Measurements from ENCODE around the gene NAA20. TPM values are rescaled to one million over a fixed set of nuclear protein-coding genes. Genes with fewer than 3 reads are reported as not detected.

The NAA20 gene
- total and polyA plus RNA-seq, 2 donors (not counting 1 experiment from before 2014, with no cell fraction given): 42.4 to 82.6 TPM

DNA sequence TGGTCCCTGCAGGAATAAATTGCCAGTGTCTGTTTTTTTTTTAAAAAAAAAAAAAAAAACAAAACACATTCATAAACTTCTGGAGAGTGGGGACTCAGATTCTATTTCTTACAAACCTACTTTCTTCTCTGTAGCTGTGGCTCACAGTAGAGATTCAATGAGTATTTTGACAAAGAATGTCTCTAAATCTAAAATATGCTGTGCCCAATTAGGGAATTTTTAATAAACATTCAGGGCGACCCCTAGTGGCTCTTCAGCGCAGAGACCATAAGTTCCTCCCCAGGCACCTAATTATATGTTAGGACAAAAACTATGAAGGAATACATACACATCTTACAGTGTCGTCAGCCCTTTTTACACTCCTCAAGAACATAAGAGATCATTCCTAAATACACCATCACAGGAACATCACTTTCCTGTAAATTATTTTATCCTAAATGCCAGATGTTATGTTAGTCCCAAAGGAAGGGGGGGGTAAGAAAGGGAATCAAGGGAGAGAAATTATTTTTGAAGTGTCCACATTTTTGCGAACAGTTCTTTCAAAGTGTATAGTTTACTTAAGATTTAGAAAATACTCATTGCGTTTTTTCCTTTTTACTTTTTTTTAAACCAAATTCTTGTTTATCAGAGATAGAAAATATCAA lies 21.8 kb upstream of the NAA20 start:
- Histone ChIP-seq H3K9ac (ENCODE audit: insufficient read depth, low read length) (no peak overlapping the region), H2AFZ (ENCODE audit: low read length) (no peak overlapping the region), H4K20me1 (ENCODE audit: control insufficient read depth, extremely low read depth, insufficient read depth, low read length) (no peaks in the 10 kb centered on the region), H3K27ac (ENCODE audit: insufficient read depth, low read length) (peak overlapping the region; percentile 93), H3K27me3 (ENCODE audit: control insufficient read depth, insufficient read depth, low read length) (no peaks in the 10 kb centered on the region), H3K4me3 (replicated peaks in 1 of 4; ENCODE audit: control extremely low read depth in 1 of 4, insufficient read depth in 1 of 4, low read depth in 3 of 4, low read length in 4 of 4) (no peak overlapping the region), H3K4me1 (ENCODE audit: control insufficient read depth, extremely low read depth, insufficient read depth, low read length) (peaks cover 38% of the 10 kb centered on the region), H3K79me2 (ENCODE audit: control insufficient read depth, insufficient read depth, low read length) (peaks cover 28% of the 10 kb centered on the region), H3K36me3 (ENCODE audit: control insufficient read depth, insufficient read depth, low read length) (peaks cover 11% of the 10 kb centered on the region), H3K4me2 (ENCODE audit: extremely low read depth, insufficient read depth, low read length) (no peak overlapping the region), H3K9me3 (ENCODE audit: control insufficient read depth, insufficient read depth, low read depth, low read length) (no peaks in the 10 kb centered on the region)
- DNase-seq (ENCODE audit: low read depth in 2 of 2): peak; percentile 59 to 75
- TF ChIP-seq EZH2 (IDR thresholded peaks at IDR 0.05; ENCODE audit: low read length, missing control alignments): no peak
- TF ChIP-seq, protein P1, sequence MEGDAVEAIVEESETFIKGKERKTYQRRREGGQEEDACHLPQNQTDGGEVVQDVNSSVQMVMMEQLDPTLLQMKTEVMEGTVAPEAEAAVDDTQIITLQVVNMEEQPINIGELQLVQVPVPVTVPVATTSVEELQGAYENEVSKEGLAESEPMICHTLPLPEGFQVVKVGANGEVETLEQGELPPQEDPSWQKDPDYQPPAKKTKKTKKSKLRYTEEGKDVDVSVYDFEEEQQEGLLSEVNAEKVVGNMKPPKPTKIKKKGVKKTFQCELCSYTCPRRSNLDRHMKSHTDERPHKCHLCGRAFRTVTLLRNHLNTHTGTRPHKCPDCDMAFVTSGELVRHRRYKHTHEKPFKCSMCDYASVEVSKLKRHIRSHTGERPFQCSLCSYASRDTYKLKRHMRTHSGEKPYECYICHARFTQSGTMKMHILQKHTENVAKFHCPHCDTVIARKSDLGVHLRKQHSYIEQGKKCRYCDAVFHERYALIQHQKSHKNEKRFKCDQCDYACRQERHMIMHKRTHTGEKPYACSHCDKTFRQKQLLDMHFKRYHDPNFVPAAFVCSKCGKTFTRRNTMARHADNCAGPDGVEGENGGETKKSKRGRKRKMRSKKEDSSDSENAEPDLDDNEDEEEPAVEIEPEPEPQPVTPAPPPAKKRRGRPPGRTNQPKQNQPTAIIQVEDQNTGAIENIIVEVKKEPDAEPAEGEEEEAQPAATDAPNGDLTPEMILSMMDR (conservative IDR thresholded peaks at IDR 0.05 in 1 of 2, IDR thresholded peaks at IDR 0.05 in 1 of 2; ENCODE audit: low read depth in 1 of 2, low read length in 2 of 2): peak; percentile 65 to 84

DNA sequence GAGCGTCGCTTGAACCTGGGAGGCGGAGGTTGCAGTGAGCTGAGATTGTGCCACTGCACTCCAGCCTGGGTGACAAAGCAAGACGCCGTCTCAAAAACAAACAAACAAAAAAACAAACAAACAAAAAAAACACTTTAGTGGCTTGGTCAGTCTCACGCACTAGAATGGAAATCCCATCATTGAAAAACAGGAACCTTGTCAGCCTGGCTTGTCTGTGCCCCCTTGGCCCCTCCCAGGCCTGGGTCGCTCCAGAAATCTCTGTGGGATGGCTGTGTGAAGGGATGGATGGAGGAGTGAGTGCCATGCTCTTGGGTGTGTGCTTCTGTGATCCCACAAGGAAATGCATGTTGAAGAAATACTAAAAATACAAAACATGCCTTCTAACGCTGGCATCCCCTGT lies 20.9 kb upstream of the NAA20 start:
- no peak for DNase-seq (ENCODE audit: low read depth in 2 of 2)
- TF ChIP-seq, protein P1 (conservative IDR thresholded peaks at IDR 0.05 in 1 of 2, IDR thresholded peaks at IDR 0.05 in 1 of 2; ENCODE audit: low read depth in 1 of 2, low read length in 2 of 2): no peak
- TF ChIP-seq EZH2 (IDR thresholded peaks at IDR 0.05; ENCODE audit: low read length, missing control alignments): no peak
- peaks cover 20% of the 10 kb centered on the region for H3K79me2 ChIP-seq (ENCODE audit: control insufficient read depth, insufficient read depth, low read length)
- peaks cover 17% of the 10 kb centered on the region for H3K36me3 ChIP-seq (ENCODE audit: control insufficient read depth, insufficient read depth, low read length)
- H4K20me1 ChIP-seq (ENCODE audit: control insufficient read depth, extremely low read depth, insufficient read depth, low read length): no peaks in the 10 kb centered on the region
- H3K27ac ChIP-seq (ENCODE audit: insufficient read depth, low read length): no peak overlapping the region
- peaks cover 30% of the 10 kb centered on the region for H3K4me1 ChIP-seq (ENCODE audit: control insufficient read depth, extremely low read depth, insufficient read depth, low read length)
- H3K9me3 ChIP-seq (ENCODE audit: control insufficient read depth, insufficient read depth, low read depth, low read length): no peaks in the 10 kb centered on the region
- H3K4me2 ChIP-seq (ENCODE audit: extremely low read depth, insufficient read depth, low read length): no peak overlapping the region
- no peak overlapping the region for H2AFZ ChIP-seq (ENCODE audit: low read length)
- no peaks in the 10 kb centered on the region for H3K27me3 ChIP-seq (ENCODE audit: control insufficient read depth, insufficient read depth, low read length)
- H3K9ac ChIP-seq (ENCODE audit: insufficient read depth, low read length): no peak overlapping the region
- H3K4me3 ChIP-seq (replicated peaks in 1 of 4; ENCODE audit: control extremely low read depth in 1 of 4, insufficient read depth in 1 of 4, low read depth in 3 of 4, low read length in 4 of 4): no peak overlapping the region

DNA sequence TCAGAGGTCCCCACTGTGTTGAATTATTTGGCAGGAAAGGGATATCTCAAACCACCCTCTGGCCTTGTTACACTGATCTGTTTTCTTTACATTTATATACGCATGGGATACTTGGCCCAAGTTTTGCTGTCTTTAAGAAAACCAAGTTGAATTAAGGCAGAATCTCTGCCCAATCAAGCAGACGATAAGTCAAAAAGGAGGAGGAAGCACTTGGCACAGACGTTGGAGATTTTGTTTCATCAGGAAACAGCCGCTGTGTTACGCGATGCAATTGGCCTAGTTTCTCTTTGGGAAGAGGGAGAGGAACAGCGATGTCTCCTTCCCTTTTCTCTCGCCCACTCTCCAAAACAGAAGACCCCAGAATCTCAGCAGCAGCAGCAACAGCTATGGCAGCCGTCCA lies 20.2 kb upstream of the NAA20 start:
- TF ChIP-seq, protein P1 (conservative IDR thresholded peaks at IDR 0.05 in 1 of 2, IDR thresholded peaks at IDR 0.05 in 1 of 2; ENCODE audit: low read depth in 1 of 2, low read length in 2 of 2): no peak
- no peak for TF ChIP-seq EZH2 (IDR thresholded peaks at IDR 0.05; ENCODE audit: low read length, missing control alignments)
- no peak overlapping the region for H3K4me3 ChIP-seq (replicated peaks in 1 of 4; ENCODE audit: control extremely low read depth in 1 of 4, insufficient read depth in 1 of 4, low read depth in 3 of 4, low read length in 4 of 4)
- no peaks in the 10 kb centered on the region for H4K20me1 ChIP-seq (ENCODE audit: control insufficient read depth, extremely low read depth, insufficient read depth, low read length)
- H2AFZ ChIP-seq (ENCODE audit: low read length): no peak overlapping the region
- peak in 1 of 2 donors; percentile 55 for DNase-seq (ENCODE audit: low read depth in 2 of 2)
- H3K36me3 ChIP-seq (ENCODE audit: control insufficient read depth, insufficient read depth, low read length): peaks cover 17% of the 10 kb centered on the region
- no peak overlapping the region for H3K9ac ChIP-seq (ENCODE audit: insufficient read depth, low read length)
- H3K9me3 ChIP-seq (ENCODE audit: control insufficient read depth, insufficient read depth, low read depth, low read length): no peaks in the 10 kb centered on the region
- no peak overlapping the region for H3K4me2 ChIP-seq (ENCODE audit: extremely low read depth, insufficient read depth, low read length)
- peak overlapping the region; percentile 28 for H3K27ac ChIP-seq (ENCODE audit: insufficient read depth, low read length)
- H3K79me2 ChIP-seq (ENCODE audit: control insufficient read depth, insufficient read depth, low read length): peaks cover 15% of the 10 kb centered on the region
- H3K27me3 ChIP-seq (ENCODE audit: control insufficient read depth, insufficient read depth, low read length): no peaks in the 10 kb centered on the region
- H3K4me1 ChIP-seq (ENCODE audit: control insufficient read depth, extremely low read depth, insufficient read depth, low read length): peaks cover 25% of the 10 kb centered on the region

Measured in fibroblast of lung (primary cell).